Uterus (tissue), 2 donors: ENCODE measurements around the gene CCSER1.

ENCODE experiments used
- POLR2A ChIP-seq, 2 donors: fragments of 450-650 bp; IDR thresholded peaks; one replicate each; pipeline ENCODE4 v1.6.1; 2016; ENCODE audit warnings: antibody characterized with exemption in 2 of 2, mild to moderate bottlenecking in 1 of 2, moderate library complexity in 1 of 2
- TF ChIP-seq, protein P1 (sequence below), 4 experiments: fragments of 200-600 bp in 2 of 4; fragments of 450-650 bp in 2 of 4; sonication (generic) in 2 of 4; IDR thresholded peaks; one replicate each; pipeline ENCODE4 v1.5.1; 2016 to 2019; ENCODE audit warnings: antibody characterized with exemption in 4 of 4, mild to moderate bottlenecking in 2 of 4, moderate library complexity in 1 of 4

DNA sequence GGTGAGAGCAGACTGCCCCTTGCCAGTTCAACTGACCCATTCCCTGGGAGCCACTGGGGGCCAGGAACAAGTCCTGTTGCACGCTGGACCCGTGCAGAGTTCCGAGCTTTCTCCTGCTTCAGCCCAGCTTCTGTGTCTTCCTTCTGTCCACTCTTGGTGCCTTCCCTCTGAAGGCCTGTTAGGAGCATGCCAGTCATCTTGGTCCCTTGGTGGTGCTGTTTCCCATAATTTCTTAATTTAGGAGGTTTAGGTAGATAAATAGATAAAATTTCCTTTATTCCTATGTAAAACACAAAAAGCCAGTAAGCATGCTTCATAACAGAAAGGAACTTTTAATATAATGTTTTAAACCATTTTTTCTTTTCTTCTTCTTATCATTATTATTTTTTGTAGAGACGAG, 672.7 kb downstream of the CCSER1 start:
- no peak for TF ChIP-seq POLR2A (IDR thresholded peaks at IDR 0.05)
- TF ChIP-seq, protein P1, sequence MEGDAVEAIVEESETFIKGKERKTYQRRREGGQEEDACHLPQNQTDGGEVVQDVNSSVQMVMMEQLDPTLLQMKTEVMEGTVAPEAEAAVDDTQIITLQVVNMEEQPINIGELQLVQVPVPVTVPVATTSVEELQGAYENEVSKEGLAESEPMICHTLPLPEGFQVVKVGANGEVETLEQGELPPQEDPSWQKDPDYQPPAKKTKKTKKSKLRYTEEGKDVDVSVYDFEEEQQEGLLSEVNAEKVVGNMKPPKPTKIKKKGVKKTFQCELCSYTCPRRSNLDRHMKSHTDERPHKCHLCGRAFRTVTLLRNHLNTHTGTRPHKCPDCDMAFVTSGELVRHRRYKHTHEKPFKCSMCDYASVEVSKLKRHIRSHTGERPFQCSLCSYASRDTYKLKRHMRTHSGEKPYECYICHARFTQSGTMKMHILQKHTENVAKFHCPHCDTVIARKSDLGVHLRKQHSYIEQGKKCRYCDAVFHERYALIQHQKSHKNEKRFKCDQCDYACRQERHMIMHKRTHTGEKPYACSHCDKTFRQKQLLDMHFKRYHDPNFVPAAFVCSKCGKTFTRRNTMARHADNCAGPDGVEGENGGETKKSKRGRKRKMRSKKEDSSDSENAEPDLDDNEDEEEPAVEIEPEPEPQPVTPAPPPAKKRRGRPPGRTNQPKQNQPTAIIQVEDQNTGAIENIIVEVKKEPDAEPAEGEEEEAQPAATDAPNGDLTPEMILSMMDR (IDR thresholded peaks at IDR 0.05): no peak
